Endothelial cell of umbilical vein (primary cell): ENCODE data around the gene TKFC. TPM values are rescaled to one million over a fixed set of nuclear protein-coding genes. Genes with fewer than 3 reads are reported as not detected.
A peak's percentile ranks its signal among the peaks of the same experiment; 100 is the strongest.

ENCODE experiments used
- BruUV-seq: library from RNA; stranded (reverse); fragments of 400-500 nt; replicated peaks from 2 replicates; lab custom pipeline; 2021; lab: Mats Ljungman, UMichigan
- CTCF ChIA-PET: fragments of 300-600, 350-600 bp; sonication (Branson Sonifier 250); formaldehyde crosslinking; loops from one replicate; lab custom pipeline; 2021; ENCODE audit warnings: antibody characterized with exemption, inconsistent platforms; lab: Charles Lee
- POLR2A ChIA-PET: fragments of 300-600, 350-600 bp; sonication (Branson Sonifier 250); formaldehyde crosslinking; loops from one replicate; lab custom pipeline; 2021; ENCODE audit warnings: antibody characterized with exemption, inconsistent platforms; lab: Charles Lee
- DNase-seq: peaks from one replicate; pipeline ENCODE4 v3.0.0-alpha.2; 2011; ENCODE audit warnings: low read depth, low spot score
- FAIRE-seq: peaks from 2 replicates; lab custom pipeline; 2011; peaks lifted over from hg19 to GRCh38; lab: Jason Lieb, UNC
- H2AFZ ChIP-seq: 2 replicates; pipeline ENCODE4 v1.6.0; 2012; ENCODE audit warnings: low read depth, low read length, control low read depth, inconsistent platforms
- H3K27ac ChIP-seq: 2 replicates; pipeline ENCODE4 v1.5.1; 2011; ENCODE audit warnings: low read depth, mild to moderate bottlenecking, control low read depth, low read length, moderate library complexity; ENCODE audit not compliant: insufficient read depth
- H3K27me3 ChIP-seq, 2 experiments: 2 replicates each; pipeline versions ENCODE4 v1.6.0 to v1.6.1; 2011; ENCODE audit warnings: low read length in 2 of 2, mixed read lengths in 1 of 2; ENCODE audit not compliant: control insufficient read depth in 2 of 2, insufficient read depth in 2 of 2
- H3K36me3 ChIP-seq, 2 experiments: 2 replicates in 1 of 2; 3 replicates in 1 of 2; pipeline ENCODE4 v1.5.1; 2011; ENCODE audit warnings: low read length in 2 of 2, mild to moderate bottlenecking in 1 of 2, moderate library complexity in 1 of 2; ENCODE audit not compliant: control insufficient read depth in 2 of 2, insufficient read depth in 2 of 2; ENCODE audit errors: extremely low read depth in 1 of 2
- H3K4me1 ChIP-seq: 3 replicates; pipeline ENCODE4 v1.5.1; 2011; ENCODE audit warnings: mild to moderate bottlenecking, low read length; ENCODE audit not compliant: control insufficient read depth, insufficient read depth; ENCODE audit errors: extremely low read depth
- H3K4me2 ChIP-seq: 2 replicates; pipeline ENCODE4 v1.6.1; 2011; ENCODE audit warnings: low read length, control low read depth, mixed read lengths; ENCODE audit not compliant: insufficient read depth
- H3K4me3 ChIP-seq, 3 experiments: fragments of 200-600 bp in 1 of 3; sonication (generic), shearing (Covaris generic) in 1 of 3; replicated peaks in 1 of 3; 2 replicates each; pipeline ENCODE4 v1.5.1; 2011 to 2016; ENCODE audit warnings: control low read depth in 3 of 3, low read length in 3 of 3, mild to moderate bottlenecking in 2 of 3, inconsistent platforms in 1 of 3, low read depth in 1 of 3, moderate library complexity in 1 of 3; ENCODE audit not compliant: insufficient read depth in 1 of 3
- H3K79me2 ChIP-seq: 2 replicates; pipeline ENCODE4 v1.6.0; 2012; ENCODE audit warnings: low read length, inconsistent platforms; ENCODE audit not compliant: control insufficient read depth, insufficient read depth
- H3K9ac ChIP-seq: replicated peaks from 2 replicates; pipeline ENCODE3; 2011; ENCODE audit warnings: low read length, control low read depth; ENCODE audit not compliant: insufficient read depth; ENCODE audit errors: extremely low read depth
- H3K9me1 ChIP-seq: replicated peaks from 3 replicates; pipeline ENCODE4 v1.6.0; 2011; ENCODE audit warnings: mild to moderate bottlenecking, low read length; ENCODE audit not compliant: control insufficient read depth, insufficient read depth; ENCODE audit errors: extremely low read depth
- H3K9me3 ChIP-seq: replicated peaks from 2 replicates; pipeline ENCODE4 v1.5.1; 2012; ENCODE audit warnings: low read length, inconsistent platforms; ENCODE audit not compliant: control insufficient read depth, insufficient read depth
- H4K20me1 ChIP-seq: replicated peaks from 2 replicates; pipeline ENCODE3; 2011; ENCODE audit warnings: mild to moderate bottlenecking, low read length; ENCODE audit not compliant: control insufficient read depth, insufficient read depth; ENCODE audit errors: extremely low read depth
- EZH2 ChIP-seq: IDR thresholded peaks from 2 replicates; pipeline ENCODE4 v1.6.1; 2012; ENCODE audit warnings: borderline replicate concordance, low read depth, mild to moderate bottlenecking, moderate library complexity, low read length, inconsistent platforms; ENCODE audit not compliant: severe bottlenecking
- POLR2AphosphoS5 ChIP-seq: IDR thresholded peaks from 2 replicates; pipeline ENCODE4 v1.6.1; 2012; ENCODE audit warnings: low read depth, mild to moderate bottlenecking, control low read depth, low read length, moderate library complexity; ENCODE audit not compliant: insufficient read depth
- dilution Hi-C: fragments of 300-500 bp; cut with MboI; formaldehyde crosslinking; loops from one replicate; pipeline ENCODE4 v1.15.0; 2019; ENCODE audit warnings: low sequenced_read_pairs; ENCODE audit not compliant: extremely low pct_ligation_motif_present
- intact Hi-C: fragments of 100-400 bp; cut with micrococcal nuclease; formaldehyde crosslinking; loops from one replicate; pipeline ENCODE4 v1.10.0; 2022
- polyA plus RNA-seq, 4 experiments: library from polyadenylated mRNA; depleted of rRNA in 3 of 4; stranded (reverse) in 3 of 4; unstranded in 1 of 4; fragments of >200 nt; gene quantifications; 2 replicates each; pipeline versions ENCODE4 v1.2.1 to v1.2.3, GENCODE V29; 2011 to 2012; ENCODE audit warnings: missing spikeins in 1 of 4
- total RNA-seq: library from RNA; stranded (reverse); gene quantifications from 2 replicates; pipeline ENCODE4 v1.2.3, GENCODE V29; 2021

The TKFC gene
- total and polyA plus RNA-seq, 2 donors (not counting 3 experiments of a cell fraction or from before 2014, with no cell fraction given): 30.8 to 31.7 TPM

GRCh38 chr11:61329871-61330270, 3.2 kb upstream of the TKFC start:
- H3K79me2 ChIP-seq: peaks cover 66% of the 10 kb centered on the region
- H4K20me1 ChIP-seq: no peaks in the 10 kb centered on the region
- no peak overlapping the region for H3K27ac ChIP-seq
- TF ChIP-seq POLR2AphosphoS5: no peak
- no peak for TF ChIP-seq EZH2
- POLR2A ChIA-PET: interaction anchor here (0.6 kb wide), 1 partner anchor 17 kb away, joined by 3 read pairs; no protein-coding TSS in a partner anchor
- dilution Hi-C loops (no loop called here), intact Hi-C loops (loop anchor here (10.0 kb wide), 1 partner anchor 75 kb away; no protein-coding TSS in a partner anchor)
- H3K36me3 ChIP-seq: peaks cover 8 to 11% of the 10 kb centered on the region in 2 experiments
- BruUV-seq: no TSS peak
- H3K9me1 ChIP-seq: no peaks in the 10 kb centered on the region
- H2AFZ ChIP-seq: no peak overlapping the region
- H3K9me3 ChIP-seq: no peaks in the 10 kb centered on the region
- CTCF ChIA-PET: interaction anchor here (0.6 to 2.2 kb wide), 2 partner anchors 56 to 83 kb away, joined by 3 to 21 read pairs; no protein-coding TSS in a partner anchor
- DNase-seq (no peak), FAIRE-seq (peak; percentile 42)
- H3K9ac ChIP-seq: no peak overlapping the region
- no peaks in the 10 kb centered on the region for H3K27me3 ChIP-seq
- H3K4me1 ChIP-seq: peaks cover 10% of the 10 kb centered on the region
- H3K4me3 ChIP-seq: no peak overlapping the region
- H3K4me2 ChIP-seq: no peak overlapping the region

DNA sequence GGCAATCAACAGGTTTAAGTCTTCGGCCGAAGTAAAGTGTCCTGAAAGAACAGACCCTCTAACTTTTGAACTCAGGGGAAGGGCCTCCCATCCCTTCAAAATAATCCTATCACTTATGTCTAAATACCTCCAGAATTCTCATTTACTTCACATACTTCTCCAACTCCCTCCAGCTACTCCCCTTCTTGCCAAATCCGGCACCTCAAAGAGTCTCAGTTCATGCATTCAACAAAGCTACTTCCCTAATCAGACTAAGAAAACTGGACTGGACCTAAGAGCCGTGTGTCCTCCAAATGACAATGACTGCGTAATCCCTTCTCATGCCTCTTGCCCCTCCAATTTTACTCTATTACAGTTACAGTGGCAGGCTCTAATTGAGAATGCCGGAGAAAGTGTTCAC, 1.4 kb upstream of the TKFC start:
- DNase-seq (no peak), FAIRE-seq (no peak)
- no peaks in the 10 kb centered on the region for H3K9me3 ChIP-seq
- H3K36me3 ChIP-seq: peaks cover 2 to 5% of the 10 kb centered on the region in 2 experiments
- H4K20me1 ChIP-seq: no peaks in the 10 kb centered on the region
- intact Hi-C loops: loop anchor here (2.0 to 10.0 kb wide), 2 partner anchors 37 to 77 kb away; partner anchors contain the start of gene VWCE
- peak overlapping the region in 2 of 3 experiments; percentile 76 to 85 for H3K4me3 ChIP-seq
- no peaks in the 10 kb centered on the region for H3K9me1 ChIP-seq
- H3K4me1 ChIP-seq: peaks cover 10% of the 10 kb centered on the region
- H3K4me2 ChIP-seq: peak overlapping the region; percentile 93
- dilution Hi-C loops: no loop called here
- no peak for TF ChIP-seq POLR2AphosphoS5
- BruUV-seq: no TSS peak
- peaks cover 56% of the 10 kb centered on the region for H3K79me2 ChIP-seq
- POLR2A ChIA-PET: no interaction called here
- no peaks in the 10 kb centered on the region for H3K27me3 ChIP-seq
- H3K27ac ChIP-seq: no peak overlapping the region
- H3K9ac ChIP-seq: peak overlapping the region; percentile 90
- no peak overlapping the region for H2AFZ ChIP-seq
- CTCF ChIA-PET: interaction anchor here (1.3 to 2.2 kb wide), 3 partner anchors 31 to 61 kb away, joined by 3 to 21 read pairs (median 6); partner anchors contain the start of genes CYB561A3, TMEM138 and TMEM216
